Large intestine (tissue), 3 donors: ENCODE measurements around the gene STXBP4. TPM values are rescaled to one million over a fixed set of nuclear protein-coding genes. Genes with fewer than 3 reads are reported as not detected.
A peak's percentile ranks its signal among the peaks of the same experiment; 100 is the strongest.
"Not testable (repeated sequence)": the region's sequence is repeated elsewhere in the genome, so short reads cannot be mapped to it uniquely, and the experiment has no call there.

Source experiments
- DNase-seq, 2 donors: peaks; one replicate each; pipeline versions ENCODE4 v3.0.0 to v3.0.0-alpha.2; 2013
- H3K27ac ChIP-seq: one replicate; pipeline ENCODE4 v1.5.1; 2013; ENCODE audit warnings: low read length
- H3K27me3 ChIP-seq: 2 replicates; pipeline ENCODE4 v1.6.1; 2013; ENCODE audit warnings: low read length; ENCODE audit not compliant: control insufficient read depth, insufficient read depth
- H3K36me3 ChIP-seq: 2 replicates; pipeline ENCODE4 v1.6.1; 2013; ENCODE audit warnings: low read length; ENCODE audit not compliant: control insufficient read depth, insufficient read depth
- H3K4me1 ChIP-seq: one replicate; pipeline ENCODE4 v1.6.1; 2013; ENCODE audit warnings: low read length; ENCODE audit not compliant: control insufficient read depth, insufficient read depth
- H3K4me3 ChIP-seq: one replicate; pipeline ENCODE4 v1.5.1; 2013; ENCODE audit warnings: low read length
- H3K9me3 ChIP-seq: one replicate; pipeline ENCODE4 v1.6.1; 2013; ENCODE audit warnings: mild to moderate bottlenecking, low read depth, low read length, moderate library complexity; ENCODE audit not compliant: control insufficient read depth
- WGBS: methylation state at CpG from one replicate; pipeline ENCODE4 v1.1.5; 2013; ENCODE audit warnings: low lambda C conversion rate; ENCODE audit not compliant: insufficient coverage; 5-methylcytosine and 5-hydroxymethylcytosine counted together
- polyA plus RNA-seq: library from polyadenylated mRNA; unstranded; fragments of 120-200 nt; gene quantifications from one replicate; pipeline ENCODE4 v1.2.1, GENCODE V29; 2013

Gene STXBP4
- polyA plus RNA-seq, 1 donor: 8.2 TPM

DNA sequence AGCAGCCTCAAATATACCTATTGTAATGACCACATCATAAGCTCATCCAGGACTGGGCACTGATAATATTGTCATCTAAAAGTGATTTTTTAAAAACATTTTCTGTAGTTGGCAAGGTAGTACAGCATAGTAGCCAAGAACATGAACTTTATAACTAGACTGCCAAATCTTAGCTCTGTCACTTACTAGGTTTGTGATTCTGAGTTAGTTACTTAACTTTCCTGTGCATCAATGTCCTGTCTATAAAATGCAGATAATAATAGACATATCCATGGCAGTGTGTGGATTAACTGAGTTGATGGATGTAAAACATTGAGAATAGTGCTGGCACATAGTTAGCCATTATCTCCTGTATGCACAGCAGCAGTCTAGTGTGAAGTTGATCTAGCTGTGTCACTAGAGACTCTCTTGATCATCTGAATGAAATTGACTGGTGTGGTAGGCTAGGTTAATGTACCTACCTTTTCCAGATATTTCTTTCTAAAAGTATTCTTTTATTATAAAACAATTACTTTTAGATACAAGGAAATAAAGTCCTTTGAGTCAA is 101.5 kb downstream of the STXBP4 start:
- peaks cover 4% of the 10 kb centered on the region for H3K4me1 ChIP-seq
- no peak for DNase-seq
- H3K27ac ChIP-seq: no peak overlapping the region
- no peaks in the 10 kb centered on the region for H3K9me3 ChIP-seq
- H3K36me3 ChIP-seq: no peaks in the 10 kb centered on the region
- H3K4me3 ChIP-seq: no peak overlapping the region
- H3K27me3 ChIP-seq: no peaks in the 10 kb centered on the region

DNA sequence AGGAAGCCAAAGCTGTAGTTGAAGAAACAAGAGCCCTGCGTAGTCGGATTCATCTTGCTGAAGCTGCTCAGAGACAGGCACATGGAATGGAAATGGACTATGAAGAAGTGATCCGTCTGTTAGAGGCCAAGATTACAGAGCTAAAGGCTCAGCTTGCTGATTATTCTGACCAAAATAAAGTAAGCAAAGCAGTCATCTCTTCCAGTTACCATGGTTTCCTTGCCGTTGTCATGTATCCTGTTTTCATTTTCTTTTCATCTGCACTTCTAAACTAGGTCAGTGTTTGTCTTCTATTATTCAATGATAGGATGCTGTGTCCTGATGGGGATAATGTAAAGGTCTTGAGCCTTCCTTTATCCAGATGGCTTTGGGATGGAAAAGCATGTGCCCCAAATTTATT is 104.3 kb downstream of the STXBP4 start:
- peaks cover 4% of the 10 kb centered on the region for H3K4me1 ChIP-seq
- DNase-seq: no peak
- H3K27me3 ChIP-seq: no peaks in the 10 kb centered on the region
- WGBS: 100% methylated on average over 2 of the region's 4 CpGs
- no peaks in the 10 kb centered on the region for H3K36me3 ChIP-seq
- no peaks in the 10 kb centered on the region for H3K9me3 ChIP-seq
- H3K4me3 ChIP-seq: no peak overlapping the region
- H3K27ac ChIP-seq: no peak overlapping the region

DNA sequence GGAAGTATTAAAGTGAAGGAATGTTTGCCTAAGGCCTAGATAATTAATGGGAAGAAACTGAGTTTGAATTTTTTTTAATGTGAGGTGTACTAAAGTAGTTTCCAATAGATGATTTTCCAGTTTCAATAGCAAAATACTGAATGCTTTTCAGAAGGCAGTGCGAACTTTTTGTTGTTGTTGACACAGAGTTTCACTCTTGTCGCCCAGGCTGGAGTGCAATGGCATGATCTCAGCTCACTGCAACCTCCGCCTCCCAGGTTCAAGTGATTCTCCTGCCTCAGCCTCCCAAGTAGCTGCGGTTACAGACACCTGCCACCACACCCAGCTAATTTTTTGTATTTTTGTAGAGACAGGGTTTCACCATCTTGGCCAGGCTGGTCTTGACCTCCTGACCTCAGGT is 104.9 kb downstream of the STXBP4 start:
- no CpG with 5 or more reads among the region's 4 CpGs for WGBS
- DNase-seq, H3K36me3 ChIP-seq, H3K9me3 ChIP-seq, H3K4me1 ChIP-seq, H3K27ac ChIP-seq, H3K4me3 ChIP-seq, H3K27me3 ChIP-seq: not testable (repeated sequence)

DNA sequence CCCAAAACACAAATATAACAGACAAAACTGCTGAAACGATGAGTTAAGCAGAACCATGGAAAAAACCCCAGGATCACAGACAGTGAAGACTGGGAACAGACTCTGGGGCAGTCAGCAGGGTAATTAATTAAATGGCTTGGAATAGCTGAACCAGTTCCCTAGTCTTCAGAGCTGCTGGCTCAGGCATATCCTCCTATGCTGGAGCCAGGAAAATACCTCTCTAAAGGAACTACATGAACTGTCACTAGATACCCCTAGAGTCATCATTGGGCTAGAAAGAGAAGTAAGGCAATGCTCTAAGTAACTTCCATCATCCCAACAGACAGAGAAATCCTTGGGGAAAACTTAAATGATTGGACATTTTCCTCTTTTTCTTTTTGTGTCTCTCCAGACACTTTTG is 113.0 kb downstream of the STXBP4 start:
- WGBS: no CpG with 5 or more reads among the region's 1 CpG
- H3K4me3 ChIP-seq: no peak overlapping the region
- peaks cover 11% of the 10 kb centered on the region for H3K36me3 ChIP-seq
- H3K27me3 ChIP-seq: no peaks in the 10 kb centered on the region
- H3K9me3 ChIP-seq: no peaks in the 10 kb centered on the region
- no peaks in the 10 kb centered on the region for H3K4me1 ChIP-seq
- no peak for DNase-seq
- no peak overlapping the region for H3K27ac ChIP-seq

DNA sequence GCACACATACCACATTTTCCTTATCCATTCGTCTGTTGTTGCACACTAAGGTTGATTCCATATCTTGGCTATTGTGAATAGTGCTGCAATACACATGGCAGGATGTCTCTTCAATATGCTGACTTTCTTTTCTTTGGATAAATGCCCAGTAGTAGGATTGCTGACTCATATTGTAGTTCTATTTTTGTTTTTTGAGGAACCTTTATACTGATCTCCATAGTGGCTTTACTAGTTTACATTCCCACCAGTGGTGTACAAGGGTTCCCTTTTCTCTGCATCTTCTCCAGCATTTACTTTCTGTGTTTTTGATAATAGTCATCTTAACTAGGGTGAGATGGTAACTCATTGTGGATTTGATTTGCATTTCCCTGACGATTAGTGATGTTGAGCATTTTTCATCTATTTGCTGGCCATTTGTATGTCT is 118.1 kb downstream of the STXBP4 start:
- H3K27ac ChIP-seq: no peak overlapping the region
- H3K36me3 ChIP-seq: peaks cover 9% of the 10 kb centered on the region
- no peak overlapping the region for H3K4me3 ChIP-seq
- no peak for DNase-seq
- no peaks in the 10 kb centered on the region for H3K9me3 ChIP-seq
- H3K4me1 ChIP-seq: no peaks in the 10 kb centered on the region
- H3K27me3 ChIP-seq: no peaks in the 10 kb centered on the region
- WGBS: no CpG with 5 or more reads among the region's 2 CpGs

DNA sequence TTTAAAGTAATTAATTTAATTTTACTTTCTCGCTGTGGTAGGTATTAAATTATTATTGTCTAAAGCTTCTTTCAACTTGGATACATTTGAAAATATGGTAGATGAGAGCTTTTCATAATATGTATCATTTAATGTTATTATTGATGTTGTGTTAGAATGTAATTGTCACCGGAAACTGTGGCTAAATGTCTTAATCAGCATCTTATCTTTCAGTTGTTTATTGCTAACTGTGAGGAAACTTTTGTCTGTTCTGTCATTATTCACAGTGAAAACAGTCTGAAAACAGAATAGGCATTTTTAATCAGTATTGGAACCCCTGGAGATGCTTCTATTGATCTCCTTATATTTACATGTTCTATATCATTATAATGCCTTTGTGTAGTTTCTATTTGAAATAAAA is 120.7 kb downstream of the STXBP4 start:
- no peak overlapping the region for H3K4me3 ChIP-seq
- 100% methylated on average over 2 of the region's 2 CpGs for WGBS

DNA sequence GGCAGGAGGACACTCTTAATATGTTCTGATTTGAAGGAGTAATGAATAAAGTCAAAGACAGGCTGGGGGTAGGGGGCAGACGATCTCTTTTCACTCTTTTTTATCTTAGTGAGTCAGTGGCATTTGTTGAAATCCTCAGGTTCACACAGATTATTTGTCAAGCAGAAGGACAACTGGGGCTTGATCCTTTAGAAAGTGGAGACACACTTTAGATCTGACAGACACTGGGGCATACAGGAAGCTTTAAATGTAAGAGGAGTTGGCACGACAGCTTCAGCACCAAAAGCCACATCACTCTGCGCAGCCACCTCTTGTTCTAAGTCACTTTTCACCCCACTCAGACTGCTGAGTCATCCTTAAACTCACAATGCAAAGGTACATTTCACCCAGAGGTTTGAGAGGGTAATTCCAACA is 121.5 kb downstream of the STXBP4 start:
- no peak overlapping the region for H3K27ac ChIP-seq
- DNase-seq: no peak
- no peak overlapping the region for H3K4me3 ChIP-seq
- H3K9me3 ChIP-seq: no peaks in the 10 kb centered on the region
- peaks cover 5% of the 10 kb centered on the region for H3K36me3 ChIP-seq
- no peaks in the 10 kb centered on the region for H3K27me3 ChIP-seq
- WGBS: no CpG with 5 or more reads among the region's 3 CpGs
- no peaks in the 10 kb centered on the region for H3K4me1 ChIP-seq

More for the DNA sequence above, 120.7 kb downstream of the STXBP4 start:
- H3K9me3 ChIP-seq: no peaks in the 10 kb centered on the region
- no peak for DNase-seq
- no peak overlapping the region for H3K27ac ChIP-seq
- peaks cover 5% of the 10 kb centered on the region for H3K36me3 ChIP-seq
- no peaks in the 10 kb centered on the region for H3K27me3 ChIP-seq
- H3K4me1 ChIP-seq: no peaks in the 10 kb centered on the region

GRCh38 chr17:55093353-55093752 is 124.8 kb downstream of the STXBP4 start:
- Histone ChIP-seq H3K4me3 (no peak overlapping the region), H3K9me3 (no peaks in the 10 kb centered on the region), H3K27ac (no peak overlapping the region), H3K27me3 (no peaks in the 10 kb centered on the region), H3K36me3 (peaks cover 3% of the 10 kb centered on the region), H3K4me1 (no peaks in the 10 kb centered on the region)
- 90% methylated on average over 1 of the region's 1 CpG for WGBS
- DNase-seq: no peak

DNA sequence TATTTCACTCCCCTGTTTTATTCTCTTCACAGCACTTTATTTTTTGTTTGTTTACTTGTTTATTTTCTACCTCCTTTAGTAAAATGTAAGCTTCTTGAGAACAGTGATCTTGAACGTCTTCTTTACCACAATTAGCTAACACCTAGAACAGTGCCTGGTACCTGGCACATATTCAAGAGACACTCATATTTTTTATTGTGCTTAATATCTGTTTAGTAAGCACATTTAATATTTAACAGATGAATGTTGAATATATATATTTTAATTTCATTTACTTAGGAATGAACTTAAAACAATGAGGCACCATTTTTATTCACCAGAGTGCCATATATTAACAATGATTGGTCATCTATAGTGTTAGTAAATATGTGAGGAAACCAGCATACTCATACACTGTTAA is 130.2 kb downstream of the STXBP4 start:
- WGBS: 100% methylated on average over 1 of the region's 1 CpG

GRCh38 chr17:55110521-55110920 is 142.0 kb downstream of the STXBP4 start:
- no peaks in the 10 kb centered on the region for H3K9me3 ChIP-seq
- H3K36me3 ChIP-seq: no peaks in the 10 kb centered on the region
- no peaks in the 10 kb centered on the region for H3K27me3 ChIP-seq
- no peak for DNase-seq
- no peaks in the 10 kb centered on the region for H3K4me1 ChIP-seq
- H3K27ac ChIP-seq: no peak overlapping the region
- no peak overlapping the region for H3K4me3 ChIP-seq
- WGBS: 100% methylated on average over 1 of the region's 2 CpGs

More for the DNA sequence above, 130.2 kb downstream of the STXBP4 start:
- no peaks in the 10 kb centered on the region for H3K4me1 ChIP-seq
- no peak overlapping the region for H3K27ac ChIP-seq
- no peak for DNase-seq
- no peaks in the 10 kb centered on the region for H3K27me3 ChIP-seq
- no peaks in the 10 kb centered on the region for H3K9me3 ChIP-seq
- no peaks in the 10 kb centered on the region for H3K36me3 ChIP-seq
- no peak overlapping the region for H3K4me3 ChIP-seq

GRCh38 chr17:55114283-55114682 is 145.7 kb downstream of the STXBP4 start:
- no peak overlapping the region for H3K4me3 ChIP-seq
- peak in 1 of 2 donors; percentile 30 for DNase-seq
- H3K27me3 ChIP-seq: no peaks in the 10 kb centered on the region
- H3K36me3 ChIP-seq: no peaks in the 10 kb centered on the region
- H3K27ac ChIP-seq: no peak overlapping the region
- H3K4me1 ChIP-seq: no peaks in the 10 kb centered on the region
- no peaks in the 10 kb centered on the region for H3K9me3 ChIP-seq
